Inferior parietal cortex (tissue), 1 donor: ENCODE results near the gene CPLANE2.
"Not testable (repeated sequence)": the region's sequence is repeated elsewhere in the genome, so short reads cannot be mapped to it uniquely, and the experiment has no call there.

Experiments used
- DNase-seq: peaks from one replicate; pipeline ENCODE4 v3.0.0-alpha.2; 2016; ENCODE audit errors: extremely low spot score

CPLANE2 gene, protein sequence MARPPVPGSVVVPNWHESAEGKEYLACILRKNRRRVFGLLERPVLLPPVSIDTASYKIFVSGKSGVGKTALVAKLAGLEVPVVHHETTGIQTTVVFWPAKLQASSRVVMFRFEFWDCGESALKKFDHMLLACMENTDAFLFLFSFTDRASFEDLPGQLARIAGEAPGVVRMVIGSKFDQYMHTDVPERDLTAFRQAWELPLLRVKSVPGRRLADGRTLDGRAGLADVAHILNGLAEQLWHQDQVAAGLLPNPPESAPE

GRCh38 chr1:16236511-16237342 is at the start of gene CPLANE2:
TSS of gene CPLANE2 (minus strand) at chr1:16237183. CDS start at chr1:16236742, 441 bp downstream.
- peak; percentile 90 for DNase-seq

GRCh38 chr1:16286122-16286521 is 49.1 kb upstream of the CPLANE2 start:
- no peak for DNase-seq

GRCh38 chr1:16281765-16282164 is 44.8 kb upstream of the CPLANE2 start:
- no peak for DNase-seq

- no peak for DNase-seq
Measured at GRCh38 chr1:16279186-16279585, 42.2 kb upstream of the CPLANE2 start.

- no peak for DNase-seq
Measured at GRCh38 chr1:16276302-16277030, 39.5 kb upstream of the CPLANE2 start.

DNA sequence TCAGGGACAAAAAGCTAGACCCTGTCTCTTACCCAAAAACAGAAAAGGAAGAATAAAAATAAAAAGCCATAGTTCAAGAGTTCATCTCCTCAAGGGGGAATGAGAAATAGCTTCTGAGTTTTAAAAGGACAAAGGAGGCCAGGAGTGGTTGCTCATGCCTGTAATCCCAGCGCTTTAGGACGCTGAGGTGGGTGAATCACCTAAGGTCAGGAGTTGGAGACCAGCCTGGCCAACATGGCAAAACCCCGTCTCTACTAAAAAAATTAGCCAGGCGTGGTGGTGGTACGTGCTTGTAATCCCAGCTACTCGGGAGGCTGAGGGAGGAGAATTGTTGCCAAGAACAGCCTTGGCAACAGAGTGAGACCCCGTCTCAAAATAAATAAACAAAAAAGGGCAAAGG is 38.6 kb upstream of the CPLANE2 start:
- DNase-seq: no peak

DNA sequence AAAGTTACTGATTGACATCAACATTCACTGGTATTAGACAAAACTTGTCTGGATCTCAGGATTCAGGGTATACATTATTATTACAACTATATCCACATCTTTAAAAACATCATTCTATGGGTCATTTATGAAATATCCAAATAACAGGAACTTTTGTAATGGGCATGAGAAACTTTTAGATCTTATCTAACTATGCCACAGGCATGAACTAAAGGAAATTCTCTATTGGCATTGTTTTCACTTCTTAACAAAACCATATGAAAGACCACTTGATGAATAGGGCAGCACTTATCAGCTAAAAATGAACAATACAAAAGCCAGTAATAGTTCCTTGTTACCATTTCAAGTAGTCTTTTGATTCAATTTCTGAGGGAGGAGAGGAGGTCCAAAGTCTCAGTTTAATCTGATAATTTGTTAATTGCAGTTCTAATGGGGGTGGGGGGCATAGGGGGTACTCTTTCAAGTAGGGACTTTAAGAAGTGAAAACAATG is 30.8 kb upstream of the CPLANE2 start:
- DNase-seq: no peak

GRCh38 chr1:16266411-16267118 is 29.6 kb upstream of the CPLANE2 start:
- DNase-seq: no peak

- DNase-seq: no peak
Measured at GRCh38 chr1:16262067-16262466, 25.1 kb upstream of the CPLANE2 start.

- DNase-seq: no peak
Measured at GRCh38 chr1:16260814-16261213, 23.8 kb upstream of the CPLANE2 start.

- DNase-seq: no peak
Measured at GRCh38 chr1:16258591-16259135, 21.7 kb upstream of the CPLANE2 start.

GRCh38 chr1:16257968-16258367 is 21.0 kb upstream of the CPLANE2 start:
- no peak for DNase-seq

DNA sequence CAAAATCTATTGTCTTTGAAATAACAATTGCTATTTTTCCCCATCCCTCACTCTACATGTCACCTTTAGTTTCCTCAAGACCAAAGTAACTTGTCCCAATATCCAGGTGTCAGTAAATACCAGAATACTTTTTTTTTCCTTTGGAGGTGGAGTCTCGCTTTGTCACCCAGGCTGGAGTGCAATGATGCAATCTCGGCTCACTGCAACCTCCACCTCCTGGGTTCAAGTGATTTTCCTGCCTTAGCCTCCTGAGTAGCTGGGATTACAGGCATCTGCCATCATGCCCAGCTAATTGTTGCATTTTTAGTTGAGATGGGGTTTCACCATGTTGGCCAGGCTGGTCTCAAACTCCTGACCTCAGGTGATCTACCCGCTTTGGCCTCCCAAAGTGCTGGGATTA is 20.6 kb upstream of the CPLANE2 start:
- DNase-seq: not testable (repeated sequence)

DNA sequence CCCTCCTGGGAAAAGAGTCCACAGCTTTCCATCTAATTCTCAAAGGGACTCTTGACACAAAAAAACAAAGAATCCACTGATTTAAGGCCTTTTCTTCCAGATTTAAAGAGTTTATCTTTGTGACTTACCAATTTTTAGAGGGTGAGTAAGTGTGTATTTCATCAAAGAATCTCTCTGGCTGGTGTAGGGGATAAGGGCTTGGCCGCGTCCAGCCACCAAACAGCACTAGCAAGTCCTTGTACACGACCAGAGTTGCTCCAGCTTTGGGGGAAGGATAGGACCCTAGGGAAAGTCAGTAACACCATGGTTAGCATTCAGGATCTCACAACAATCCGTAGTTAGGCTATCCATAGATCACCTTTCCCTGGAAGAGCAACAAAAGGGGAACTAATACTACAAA is 19.5 kb upstream of the CPLANE2 start:
- no peak for DNase-seq

GRCh38 chr1:16254263-16254928 is 17.4 kb upstream of the CPLANE2 start:
- DNase-seq: no peak

- no peak for DNase-seq
Measured at GRCh38 chr1:16253332-16253922, 16.4 kb upstream of the CPLANE2 start.

DNA sequence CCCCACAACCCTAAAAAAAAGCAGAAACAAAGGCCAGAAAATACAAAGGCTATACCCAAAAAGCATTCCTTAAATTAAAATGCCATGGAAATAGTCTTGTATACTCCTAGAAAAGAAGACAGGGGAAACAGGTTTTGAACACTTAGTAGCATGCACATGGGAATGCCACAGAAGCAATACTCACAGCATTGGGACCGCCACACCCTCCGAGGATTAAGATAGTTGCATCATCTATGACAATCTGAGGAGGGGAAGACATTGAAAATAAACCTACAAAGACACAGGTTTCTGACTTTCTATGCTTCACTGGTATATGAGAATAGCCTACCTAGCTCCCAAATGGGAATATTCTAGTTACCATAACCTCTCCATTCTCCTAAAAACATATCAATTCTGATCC is 15.9 kb upstream of the CPLANE2 start:
- no peak for DNase-seq

GRCh38 chr1:16251381-16251780 is 14.4 kb upstream of the CPLANE2 start:
- no peak for DNase-seq

DNA sequence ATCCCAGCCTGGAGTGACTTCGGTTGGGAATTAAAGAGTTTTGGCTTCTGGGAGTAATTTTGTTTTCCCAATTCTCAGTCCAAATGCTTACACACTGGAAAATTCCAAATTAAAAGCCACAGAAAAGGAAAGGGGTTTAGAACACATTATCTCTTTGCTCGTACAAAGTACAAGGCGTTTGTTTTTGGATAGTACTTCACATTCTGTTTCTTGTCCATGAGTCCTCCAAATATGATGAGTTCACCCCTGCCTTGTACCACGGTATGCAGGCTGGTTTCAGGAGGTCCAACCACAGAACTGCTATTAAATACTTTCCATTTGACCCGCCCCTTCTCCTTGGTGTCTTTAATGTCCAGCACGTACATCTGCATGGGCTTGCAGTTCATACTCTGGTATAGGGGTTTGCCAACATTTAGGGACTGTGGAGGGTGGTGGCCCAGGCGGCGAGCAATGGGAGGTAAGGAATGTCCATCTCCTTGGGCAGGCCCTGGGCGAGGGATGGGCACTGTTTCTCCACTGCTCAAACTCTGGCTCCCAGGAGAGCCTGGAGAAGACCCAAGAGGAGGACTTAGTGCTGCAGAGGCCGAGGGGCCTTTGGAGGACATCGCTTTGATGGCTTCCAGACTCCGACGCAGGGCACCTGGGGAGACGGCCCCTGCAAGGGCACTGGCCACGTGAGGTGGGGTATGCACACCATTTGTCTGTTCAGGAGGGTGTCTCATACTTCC is 13.7 kb upstream of the CPLANE2 start:
- DNase-seq: no peak
